K562 (cell line): ENCODE results near the gene PIF1.

Experiments used
- ATF7 ChIP-seq: fragments of 450-650 bp; IDR thresholded peaks from 2 replicates; pipeline ENCODE4 v1.7.1; 2014; ENCODE audit warnings: mild to moderate bottlenecking, moderate library complexity
- EP300 ChIP-seq: IDR thresholded peaks from 2 replicates; pipeline ENCODE4 v1.6.1; 2012; ENCODE audit warnings: low read length, improper control_type of control experiment
- GTF2F1 ChIP-seq: IDR thresholded peaks from 2 replicates; pipeline ENCODE4 v1.6.1; 2011; ENCODE audit warnings: low read depth, low read length, improper control_type of control experiment
- JUND ChIP-seq, 2 experiments: IDR thresholded peaks; 2 replicates in 1 of 2; 3 replicates in 1 of 2; pipeline ENCODE4 v1.6.1; 2011; ENCODE audit warnings: borderline replicate concordance in 2 of 2, low read depth in 2 of 2, low read length in 2 of 2, improper control_type of control experiment in 1 of 2, missing biosample characterization in 1 of 2, missing genetic modification characterization in 1 of 2, missing genetic modification reagents in 1 of 2
- MYC ChIP-seq, 2 experiments: fragments of 250-450 bp in 1 of 2; sonication (Bioruptor Pico) in 1 of 2; IDR thresholded peaks; 2 replicates each; pipeline versions ENCODE4 v1.5.1 to v1.6.1; 2012 to 2021; ENCODE audit warnings: low read depth in 2 of 2, borderline replicate concordance in 1 of 2, improper control_type of control experiment in 1 of 2, low read length in 1 of 2, mild to moderate bottlenecking in 1 of 2, moderate library complexity in 1 of 2
- RAD21 ChIP-seq, 2 experiments: fragments of 250-450 bp in 1 of 2; fragments of 450-650 bp in 1 of 2; sonication (Bioruptor Pico) in 1 of 2; formaldehyde crosslinking in 1 of 2; IDR thresholded peaks in 1 of 2; conservative IDR thresholded peaks in 1 of 2; 2 replicates each; pipeline versions ENCODE4 v1.4.0 to v1.8.0; 2020 to 2022; ENCODE audit warnings: mild to moderate bottlenecking in 2 of 2, moderate library complexity in 1 of 2
- RB1 ChIP-seq: fragments of 450-650 bp; IDR thresholded peaks from 2 replicates; pipeline ENCODE4 v1.6.1; 2017; ENCODE audit warnings: low read depth, mild to moderate bottlenecking
- RBM39 ChIP-seq: fragments of 200-400 bp; formaldehyde crosslinking; optimal IDR thresholded peaks from 2 replicates; pipeline ENCODE3; 2018; ENCODE audit warnings: low read depth, low read length
- SP1 ChIP-seq: sonication (generic); formaldehyde crosslinking; IDR thresholded peaks from 2 replicates; pipeline ENCODE4 v1.8.1; 2022; ENCODE audit warnings: mild to moderate bottlenecking, missing genetic modification reagents
- TAF1 ChIP-seq: IDR thresholded peaks from 2 replicates; pipeline ENCODE4 v1.6.1; 2011; ENCODE audit warnings: mild to moderate bottlenecking, low read length, moderate library complexity; ENCODE audit not compliant: insufficient read depth, control insufficient read depth, severe bottlenecking; ENCODE audit errors: extremely low read depth
- TCF7L2 ChIP-seq: fragments of 150-350 bp; IDR thresholded peaks from 2 replicates; pipeline ENCODE4 v1.6.1; 2016; ENCODE audit warnings: low read depth, mild to moderate bottlenecking, low read length, moderate library complexity
- ZNF354B ChIP-seq: fragments of 250-450 bp; sonication (Bioruptor Pico); IDR thresholded peaks from 2 replicates; pipeline ENCODE4 v1.4.0; 2020
- TF ChIP-seq, protein P1 (sequence below), 3 experiments: IDR thresholded peaks in 2 of 3; conservative IDR thresholded peaks in 1 of 3; 2 replicates each; pipeline ENCODE4 v1.5.1; 2011 to 2012; ENCODE audit warnings: low read length in 3 of 3, mild to moderate bottlenecking in 3 of 3, control low read depth in 2 of 3, improper control_type of control experiment in 1 of 3, inconsistent platforms in 1 of 3, low read depth in 1 of 3, mixed read lengths in 1 of 3, moderate library complexity in 1 of 3; ENCODE audit not compliant: insufficient read depth in 2 of 3

GRCh38 chr15:64856429-64857145, 31.1 kb upstream of the PIF1 start:
- no peak for TF ChIP-seq RBM39
- no peak for TF ChIP-seq SP1 (CRISPR knock-in tag)
- TF ChIP-seq, protein P1, sequence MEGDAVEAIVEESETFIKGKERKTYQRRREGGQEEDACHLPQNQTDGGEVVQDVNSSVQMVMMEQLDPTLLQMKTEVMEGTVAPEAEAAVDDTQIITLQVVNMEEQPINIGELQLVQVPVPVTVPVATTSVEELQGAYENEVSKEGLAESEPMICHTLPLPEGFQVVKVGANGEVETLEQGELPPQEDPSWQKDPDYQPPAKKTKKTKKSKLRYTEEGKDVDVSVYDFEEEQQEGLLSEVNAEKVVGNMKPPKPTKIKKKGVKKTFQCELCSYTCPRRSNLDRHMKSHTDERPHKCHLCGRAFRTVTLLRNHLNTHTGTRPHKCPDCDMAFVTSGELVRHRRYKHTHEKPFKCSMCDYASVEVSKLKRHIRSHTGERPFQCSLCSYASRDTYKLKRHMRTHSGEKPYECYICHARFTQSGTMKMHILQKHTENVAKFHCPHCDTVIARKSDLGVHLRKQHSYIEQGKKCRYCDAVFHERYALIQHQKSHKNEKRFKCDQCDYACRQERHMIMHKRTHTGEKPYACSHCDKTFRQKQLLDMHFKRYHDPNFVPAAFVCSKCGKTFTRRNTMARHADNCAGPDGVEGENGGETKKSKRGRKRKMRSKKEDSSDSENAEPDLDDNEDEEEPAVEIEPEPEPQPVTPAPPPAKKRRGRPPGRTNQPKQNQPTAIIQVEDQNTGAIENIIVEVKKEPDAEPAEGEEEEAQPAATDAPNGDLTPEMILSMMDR (IDR thresholded peaks at IDR 0.05 in 2 of 3, conservative IDR thresholded peaks at IDR 0.05 in 1 of 3; ENCODE audit: insufficient read depth in 2 of 3, low read depth in 1 of 3, low read length in 3 of 3), result no peak
- no peak for TF ChIP-seq EP300
- TF ChIP-seq MYC (IDR thresholded peaks at IDR 0.05; ENCODE audit: low read depth, low read length), result no peak
- TF ChIP-seq MYC (CRISPR knock-in tag; IDR thresholded peaks at IDR 0.05; ENCODE audit: borderline replicate concordance, low read depth), result no peak
- no peak for TF ChIP-seq TCF7L2
- no peak for TF ChIP-seq TAF1
- TF ChIP-seq ATF7, result no peak
- TF ChIP-seq RB1, result no peak
- TF ChIP-seq GTF2F1, result no peak
- TF ChIP-seq RAD21 (CRISPR knock-in tag; conservative IDR thresholded peaks at IDR 0.05 in 1 of 2, IDR thresholded peaks at IDR 0.05 in 1 of 2), result 0 out of 4 replicates have a peak, but pooled peaks of 1 of the 2 experiments have one; percentile 2
- no peak for TF ChIP-seq JUND (IDR thresholded peaks at IDR 0.05; ENCODE audit: borderline replicate concordance, low read depth, low read length)
- no peak for TF ChIP-seq JUND (tag; IDR thresholded peaks at IDR 0.05; ENCODE audit: borderline replicate concordance, low read depth, low read length)
- no peak for TF ChIP-seq ZNF354B
